HEK293 (cell line): ENCODE measurements around the gene HNF1A.

Experiments used
- ZNF175 ChIP-seq: fragments of 450-650 bp; formaldehyde crosslinking; IDR thresholded peaks from 2 replicates; pipeline ENCODE4 v1.5.1; 2016; ENCODE audit warnings: missing biosample characterization, missing genetic modification characterization
- ZNF529 ChIP-seq: fragments of 450-650 bp; formaldehyde crosslinking; IDR thresholded peaks from 2 replicates; pipeline ENCODE4 v1.5.1; 2017; ENCODE audit warnings: missing genetic modification characterization, missing biosample characterization; ENCODE audit not compliant: insufficient replicate concordance
- TF ChIP-seq, protein P1 (sequence below): fragments of 450-650 bp; formaldehyde crosslinking; IDR thresholded peaks from 2 replicates; pipeline ENCODE4 v1.5.1; 2016; ENCODE audit warnings: missing biosample characterization, missing genetic modification characterization

DNA sequence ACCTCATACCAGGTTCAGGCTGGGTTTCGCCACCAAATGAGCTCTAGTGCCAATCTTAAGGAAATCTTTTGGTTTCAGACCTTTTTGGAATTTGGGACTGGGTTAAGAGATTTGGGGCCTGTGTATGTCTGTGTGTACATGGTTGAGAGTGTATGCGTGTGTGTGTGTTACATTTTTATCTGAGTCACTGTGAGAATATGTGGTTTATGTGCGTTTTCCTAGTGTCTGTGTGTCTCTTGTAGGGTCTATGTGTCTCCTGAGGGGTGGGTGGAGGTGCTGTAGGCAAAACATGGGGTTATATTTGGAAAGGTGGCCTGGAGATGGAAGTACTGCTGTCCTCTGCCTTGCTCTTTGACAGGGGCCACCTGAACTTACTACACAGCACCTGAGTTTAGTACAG lies 20.1 kb downstream of the HNF1A start:
- TF ChIP-seq, protein P1, sequence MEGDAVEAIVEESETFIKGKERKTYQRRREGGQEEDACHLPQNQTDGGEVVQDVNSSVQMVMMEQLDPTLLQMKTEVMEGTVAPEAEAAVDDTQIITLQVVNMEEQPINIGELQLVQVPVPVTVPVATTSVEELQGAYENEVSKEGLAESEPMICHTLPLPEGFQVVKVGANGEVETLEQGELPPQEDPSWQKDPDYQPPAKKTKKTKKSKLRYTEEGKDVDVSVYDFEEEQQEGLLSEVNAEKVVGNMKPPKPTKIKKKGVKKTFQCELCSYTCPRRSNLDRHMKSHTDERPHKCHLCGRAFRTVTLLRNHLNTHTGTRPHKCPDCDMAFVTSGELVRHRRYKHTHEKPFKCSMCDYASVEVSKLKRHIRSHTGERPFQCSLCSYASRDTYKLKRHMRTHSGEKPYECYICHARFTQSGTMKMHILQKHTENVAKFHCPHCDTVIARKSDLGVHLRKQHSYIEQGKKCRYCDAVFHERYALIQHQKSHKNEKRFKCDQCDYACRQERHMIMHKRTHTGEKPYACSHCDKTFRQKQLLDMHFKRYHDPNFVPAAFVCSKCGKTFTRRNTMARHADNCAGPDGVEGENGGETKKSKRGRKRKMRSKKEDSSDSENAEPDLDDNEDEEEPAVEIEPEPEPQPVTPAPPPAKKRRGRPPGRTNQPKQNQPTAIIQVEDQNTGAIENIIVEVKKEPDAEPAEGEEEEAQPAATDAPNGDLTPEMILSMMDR (tag by site-specific recombination): no peak
- TF ChIP-seq ZNF175 (tag by site-specific recombination): no peak
- no peak for TF ChIP-seq ZNF529 (tag by site-specific recombination)
